Measurements from ENCODE around the gene C11orf91. TPM values are rescaled to one million over a fixed set of nuclear protein-coding genes. Genes with fewer than 3 reads are reported as not detected.
A peak's percentile ranks its signal among the peaks of the same experiment; 100 is the strongest.
"Not testable (repeated sequence)": the region's sequence is repeated elsewhere in the genome, so short reads cannot be mapped to it uniquely, and the experiment has no call there.

The C11orf91 gene
- total and polyA plus RNA-seq, 12 donors = 0.17 to 3.0 TPM; not detected in 10

DNA sequence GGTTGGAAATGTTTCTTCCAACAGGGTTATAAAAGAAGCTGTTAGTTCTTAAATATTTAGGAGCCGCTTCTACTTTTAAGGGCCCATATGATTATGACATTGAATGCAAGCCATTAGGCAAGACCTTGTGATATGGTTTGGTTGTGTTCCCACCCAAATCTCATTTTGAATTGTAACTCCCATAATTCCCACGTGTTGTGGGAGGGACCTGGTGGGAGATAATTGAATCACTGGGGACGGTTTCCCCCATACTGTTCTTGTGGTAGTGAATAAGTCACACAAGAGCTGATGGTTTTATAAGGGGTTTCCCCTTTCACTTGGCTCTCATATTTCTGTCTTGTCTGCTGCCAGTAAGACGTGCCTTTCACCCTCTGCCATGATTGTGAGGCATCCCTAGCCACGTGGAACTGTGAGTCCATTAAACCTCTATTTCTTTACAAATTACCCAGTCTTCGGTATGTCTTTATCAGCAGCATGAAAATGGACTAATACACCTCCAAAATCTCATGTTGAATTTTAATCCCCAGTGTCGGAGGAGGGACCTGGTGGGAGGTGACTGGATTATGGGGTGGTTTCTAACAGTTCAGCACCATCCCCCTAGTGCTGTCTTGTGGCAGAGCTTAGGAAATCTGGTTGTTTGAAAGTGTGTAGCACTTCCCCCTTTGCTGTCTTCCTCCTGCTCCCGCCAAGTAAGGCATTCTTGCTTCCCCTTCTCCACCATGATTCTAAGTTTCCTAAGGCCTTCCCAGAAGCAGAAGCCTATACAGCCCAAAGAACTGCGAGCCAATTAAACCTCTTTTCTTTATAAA lies 31.3 kb upstream of the C11orf91 start:
- peak overlapping the region in 6 of 10 donors; percentile 0 to 95 (median 5) for H3K4me3 ChIP-seq
- peak overlapping the region in 6 of 10 donors; percentile 1 to 100 (median 94) for H3K27ac ChIP-seq
- DNase-seq = no peak
- TF ChIP-seq, protein P1, sequence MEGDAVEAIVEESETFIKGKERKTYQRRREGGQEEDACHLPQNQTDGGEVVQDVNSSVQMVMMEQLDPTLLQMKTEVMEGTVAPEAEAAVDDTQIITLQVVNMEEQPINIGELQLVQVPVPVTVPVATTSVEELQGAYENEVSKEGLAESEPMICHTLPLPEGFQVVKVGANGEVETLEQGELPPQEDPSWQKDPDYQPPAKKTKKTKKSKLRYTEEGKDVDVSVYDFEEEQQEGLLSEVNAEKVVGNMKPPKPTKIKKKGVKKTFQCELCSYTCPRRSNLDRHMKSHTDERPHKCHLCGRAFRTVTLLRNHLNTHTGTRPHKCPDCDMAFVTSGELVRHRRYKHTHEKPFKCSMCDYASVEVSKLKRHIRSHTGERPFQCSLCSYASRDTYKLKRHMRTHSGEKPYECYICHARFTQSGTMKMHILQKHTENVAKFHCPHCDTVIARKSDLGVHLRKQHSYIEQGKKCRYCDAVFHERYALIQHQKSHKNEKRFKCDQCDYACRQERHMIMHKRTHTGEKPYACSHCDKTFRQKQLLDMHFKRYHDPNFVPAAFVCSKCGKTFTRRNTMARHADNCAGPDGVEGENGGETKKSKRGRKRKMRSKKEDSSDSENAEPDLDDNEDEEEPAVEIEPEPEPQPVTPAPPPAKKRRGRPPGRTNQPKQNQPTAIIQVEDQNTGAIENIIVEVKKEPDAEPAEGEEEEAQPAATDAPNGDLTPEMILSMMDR (IDR thresholded peaks at IDR 0.05) = no peak
- WGBS, 2 donors = 58 to 64% methylated on average over 9 of the region's 9 CpGs
- peaks cover 0 to 44% (median 0%) of the 10 kb centered on the region in 9 donors for H3K36me3 ChIP-seq
- no peaks in the 10 kb centered on the region for H3K27me3 ChIP-seq
- intact Hi-C loops (cut with DNase I) = loop anchor here in 2 of 10 donors (10.0 kb wide), 2 partner anchors 187 to 477 kb away; partner anchors contain the start of gene HIPK3 (in 1 of the 2)
- H3K9me3 ChIP-seq = no peaks in the 10 kb centered on the region
- ATAC-seq = no peak
- H3K4me1 ChIP-seq = peaks cover 12 to 80% (median 67%) of the 10 kb centered on the region in 9 donors

DNA sequence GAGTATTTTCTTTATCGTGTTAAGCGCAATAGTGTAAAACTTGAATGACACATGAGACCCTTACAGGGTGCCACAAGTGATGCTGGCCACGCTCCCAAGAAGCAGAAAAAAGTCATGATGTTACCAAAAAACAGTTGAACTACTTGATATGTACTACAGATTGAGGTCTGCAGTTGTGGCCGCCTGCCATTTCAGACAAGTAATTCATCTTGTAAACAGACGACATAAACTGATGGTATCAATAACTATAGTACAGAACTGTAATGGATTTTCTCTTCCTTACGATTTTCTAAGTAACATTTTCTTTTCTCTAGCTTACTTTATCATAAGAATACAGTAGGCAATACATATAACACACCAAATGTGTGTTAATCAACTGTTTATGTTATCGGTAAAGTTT lies 30.1 kb upstream of the C11orf91 start:
- DNase-seq = no peak
- Histone ChIP-seq H3K36me3 (peaks cover 0 to 44% (median 0%) of the 10 kb centered on the region in 9 donors), H3K27me3 (no peaks in the 10 kb centered on the region), H3K4me1 (peaks cover 12 to 86% (median 74%) of the 10 kb centered on the region in 9 donors), H3K9me3 (no peaks in the 10 kb centered on the region), H3K4me3 (peak overlapping the region in 3 of 10 donors; percentile 4 to 73 (median 10)), H3K27ac (peak overlapping the region in 2 of 10 donors; percentile 17 to 94)
- no peak for ATAC-seq
- 58 to 66% methylated on average over 7 of the region's 7 CpGs for WGBS, 2 donors
- intact Hi-C loops (cut with DNase I) = loop anchor here in 2 of 10 donors (10.0 kb wide), 2 partner anchors 186 to 476 kb away; partner anchors contain the start of gene HIPK3 (in 1 of the 2)
- TF ChIP-seq, protein P1 (IDR thresholded peaks at IDR 0.05) = no peak

DNA sequence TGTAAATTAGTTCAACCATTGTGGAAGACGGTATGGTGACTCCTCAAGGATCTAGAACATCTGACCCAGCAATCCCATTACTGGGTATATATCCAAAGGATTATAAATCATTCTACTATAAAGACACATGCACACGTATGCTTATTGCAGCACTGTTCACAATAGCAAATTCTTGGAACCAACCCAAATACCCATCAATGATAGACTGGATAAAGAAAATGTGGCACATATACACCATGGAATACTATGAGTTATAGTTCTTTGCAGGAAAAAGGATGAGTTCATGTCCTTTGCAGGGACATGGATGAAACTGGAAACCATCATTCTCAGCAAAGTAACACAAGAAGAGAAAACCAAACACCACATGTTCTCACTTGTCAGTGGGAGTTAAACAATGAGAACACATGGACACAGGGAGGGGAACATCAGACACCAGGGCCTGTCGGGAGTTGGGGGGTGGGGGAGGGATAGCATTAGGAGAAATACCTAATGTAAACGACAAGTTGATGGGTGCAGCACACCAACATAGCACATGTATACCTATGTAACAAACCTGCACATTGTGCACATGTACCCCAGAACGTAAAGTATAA lies 28.5 kb upstream of the C11orf91 start:
- peak overlapping the region in 1 of 10 donors; percentile 73 for H3K4me3 ChIP-seq
- 61 to 65% methylated on average over 5 of the region's 5 CpGs for WGBS, 2 donors
- peaks cover 24 to 93% (median 87%) of the 10 kb centered on the region in 9 donors for H3K4me1 ChIP-seq
- intact Hi-C loops (cut with DNase I); DNase-seq; H3K27ac ChIP-seq; ATAC-seq; H3K9me3 ChIP-seq; H3K27me3 ChIP-seq: not testable (repeated sequence)
- H3K36me3 ChIP-seq = peaks cover 0 to 44% (median 0%) of the 10 kb centered on the region in 9 donors

DNA sequence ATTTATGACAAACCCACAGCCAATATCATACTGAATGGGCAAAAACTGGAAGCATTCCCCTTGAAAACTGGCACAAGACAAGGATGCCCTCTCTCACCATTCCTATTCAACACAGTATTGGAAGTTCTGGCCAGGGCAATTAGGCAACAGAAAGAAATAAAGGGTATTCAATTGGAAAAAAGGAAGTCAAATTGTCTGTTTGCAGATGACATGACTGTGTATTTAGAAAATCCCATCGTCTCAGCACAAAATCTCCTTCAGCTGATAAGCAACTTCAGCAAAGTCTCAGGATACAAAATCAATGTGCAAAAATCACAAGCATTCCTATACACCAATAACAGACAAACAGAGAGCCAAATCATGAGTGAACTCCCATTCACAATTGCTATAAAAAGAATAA lies 26.9 kb upstream of the C11orf91 start:
- DNase-seq; H3K27me3 ChIP-seq; H3K4me3 ChIP-seq; ATAC-seq; H3K9me3 ChIP-seq; intact Hi-C loops (cut with DNase I): not testable (repeated sequence)
- peaks cover 34 to 93% (median 87%) of the 10 kb centered on the region in 9 donors for H3K4me1 ChIP-seq
- 29 to 59% methylated on average over 1 of the region's 1 CpG for WGBS, 2 donors
- H3K27ac ChIP-seq = peak overlapping the region in 2 of 10 donors; percentile 37 to 54
- peaks cover 0 to 32% (median 0%) of the 10 kb centered on the region in 9 donors for H3K36me3 ChIP-seq

DNA sequence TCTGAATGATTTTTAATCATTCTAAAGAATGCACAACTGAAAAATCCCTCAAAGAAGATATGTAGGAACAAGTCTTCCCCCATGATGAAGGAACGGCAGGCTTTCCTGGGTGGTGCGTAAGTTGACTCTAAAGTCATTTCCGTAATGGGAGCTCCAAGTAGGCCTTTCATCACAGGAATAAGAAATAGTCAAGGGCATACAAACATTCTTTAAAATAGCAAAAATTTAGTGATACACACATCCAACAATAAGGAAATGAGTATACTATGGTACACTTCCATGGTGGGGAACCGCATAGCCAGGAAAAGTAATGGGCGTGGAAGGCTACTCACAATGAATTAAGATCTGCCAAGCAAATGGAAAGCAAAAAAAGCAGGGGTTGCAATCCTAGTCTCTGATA lies 24.9 kb upstream of the C11orf91 start:
- DNase-seq (no peak), ATAC-seq (no peak)
- Histone ChIP-seq H3K36me3 (peaks cover 0 to 32% (median 8%) of the 10 kb centered on the region in 9 donors), H3K27ac (peak overlapping the region; percentile 67 to 99 (median 90)), H3K27me3 (no peaks in the 10 kb centered on the region), H3K4me3 (no peak overlapping the region), H3K4me1 (peaks cover 36 to 93% (median 87%) of the 10 kb centered on the region in 9 donors), H3K9me3 (no peaks in the 10 kb centered on the region)
- WGBS, 2 donors = 71 to 79% methylated on average over 5 of the region's 5 CpGs
- intact Hi-C loops (cut with DNase I) = no loop called here
- TF ChIP-seq, protein P1 (IDR thresholded peaks at IDR 0.05) = no peak

All from heart right ventricle (tissue), 16 donors.